ENCODE measurements around the gene HCFC2. TPM values are rescaled to one million over a fixed set of nuclear protein-coding genes. Genes with fewer than 3 reads are reported as not detected.

The HCFC2 gene
- total RNA-seq, 1 donor from 2014 or later, result 19.4 TPM

DNA sequence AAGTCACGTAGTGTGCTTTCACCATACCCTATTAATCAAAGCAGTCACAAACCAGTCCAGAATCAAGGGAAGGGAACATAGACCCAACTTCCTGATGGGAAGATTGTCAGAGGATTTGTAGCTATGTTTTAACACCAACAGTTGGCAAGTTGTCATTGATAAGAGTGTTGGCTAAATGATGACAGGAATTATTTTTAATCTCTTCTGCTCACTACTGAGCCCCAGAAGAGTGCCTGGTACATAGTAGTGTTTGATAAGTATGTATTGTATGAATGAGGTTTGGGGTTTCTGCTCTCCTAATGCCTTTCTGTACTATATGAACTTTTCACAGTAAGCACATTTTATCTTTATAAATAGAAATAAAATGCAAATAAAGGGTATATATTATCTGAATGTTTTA is 14.7 kb downstream of the HCFC2 start:
- TF ChIP-seq, protein P1, sequence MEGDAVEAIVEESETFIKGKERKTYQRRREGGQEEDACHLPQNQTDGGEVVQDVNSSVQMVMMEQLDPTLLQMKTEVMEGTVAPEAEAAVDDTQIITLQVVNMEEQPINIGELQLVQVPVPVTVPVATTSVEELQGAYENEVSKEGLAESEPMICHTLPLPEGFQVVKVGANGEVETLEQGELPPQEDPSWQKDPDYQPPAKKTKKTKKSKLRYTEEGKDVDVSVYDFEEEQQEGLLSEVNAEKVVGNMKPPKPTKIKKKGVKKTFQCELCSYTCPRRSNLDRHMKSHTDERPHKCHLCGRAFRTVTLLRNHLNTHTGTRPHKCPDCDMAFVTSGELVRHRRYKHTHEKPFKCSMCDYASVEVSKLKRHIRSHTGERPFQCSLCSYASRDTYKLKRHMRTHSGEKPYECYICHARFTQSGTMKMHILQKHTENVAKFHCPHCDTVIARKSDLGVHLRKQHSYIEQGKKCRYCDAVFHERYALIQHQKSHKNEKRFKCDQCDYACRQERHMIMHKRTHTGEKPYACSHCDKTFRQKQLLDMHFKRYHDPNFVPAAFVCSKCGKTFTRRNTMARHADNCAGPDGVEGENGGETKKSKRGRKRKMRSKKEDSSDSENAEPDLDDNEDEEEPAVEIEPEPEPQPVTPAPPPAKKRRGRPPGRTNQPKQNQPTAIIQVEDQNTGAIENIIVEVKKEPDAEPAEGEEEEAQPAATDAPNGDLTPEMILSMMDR (IDR thresholded peaks at IDR 0.05), result no peak
- intact Hi-C loops (cut with DNase I), result no loop called here
- ATAC-seq, result no peak
- DNase-seq, result no peak
- H3K27me3 ChIP-seq, result no peaks in the 10 kb centered on the region
- H3K4me3 ChIP-seq, result no peak overlapping the region
- H3K36me3 ChIP-seq, result peaks cover 44% of the 10 kb centered on the region
- H3K27ac ChIP-seq, result no peak overlapping the region
- no peaks in the 10 kb centered on the region for H3K4me1 ChIP-seq
- no peaks in the 10 kb centered on the region for H3K9me3 ChIP-seq

DNA sequence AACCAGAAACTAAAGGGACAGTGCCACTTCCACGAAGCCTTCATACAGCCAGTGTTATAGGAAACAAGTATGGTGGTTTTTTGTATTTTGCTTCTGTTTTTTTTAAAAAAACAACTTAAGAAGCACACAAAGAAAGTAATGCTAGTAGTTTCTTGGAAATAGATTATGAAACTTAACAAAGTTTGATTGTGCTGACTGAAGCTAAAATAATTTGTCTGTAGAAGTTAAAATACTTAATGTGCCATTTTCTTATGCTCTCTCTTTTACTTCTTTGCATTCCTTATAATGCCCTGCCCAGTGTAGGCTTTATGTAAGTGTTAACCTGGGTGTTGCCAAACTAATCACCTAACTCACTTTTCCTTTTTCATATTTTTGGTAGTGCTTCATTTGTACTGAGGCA is 16.4 kb downstream of the HCFC2 start:
- TF ChIP-seq, protein P1 (IDR thresholded peaks at IDR 0.05), result no peak
- H3K9me3 ChIP-seq, result no peaks in the 10 kb centered on the region
- no peaks in the 10 kb centered on the region for H3K27me3 ChIP-seq
- ATAC-seq, result no peak
- H3K4me1 ChIP-seq, result no peaks in the 10 kb centered on the region
- no peak overlapping the region for H3K4me3 ChIP-seq
- no peak overlapping the region for H3K27ac ChIP-seq
- DNase-seq, result no peak
- peaks cover 56% of the 10 kb centered on the region for H3K36me3 ChIP-seq
- intact Hi-C loops (cut with DNase I), result no loop called here

DNA sequence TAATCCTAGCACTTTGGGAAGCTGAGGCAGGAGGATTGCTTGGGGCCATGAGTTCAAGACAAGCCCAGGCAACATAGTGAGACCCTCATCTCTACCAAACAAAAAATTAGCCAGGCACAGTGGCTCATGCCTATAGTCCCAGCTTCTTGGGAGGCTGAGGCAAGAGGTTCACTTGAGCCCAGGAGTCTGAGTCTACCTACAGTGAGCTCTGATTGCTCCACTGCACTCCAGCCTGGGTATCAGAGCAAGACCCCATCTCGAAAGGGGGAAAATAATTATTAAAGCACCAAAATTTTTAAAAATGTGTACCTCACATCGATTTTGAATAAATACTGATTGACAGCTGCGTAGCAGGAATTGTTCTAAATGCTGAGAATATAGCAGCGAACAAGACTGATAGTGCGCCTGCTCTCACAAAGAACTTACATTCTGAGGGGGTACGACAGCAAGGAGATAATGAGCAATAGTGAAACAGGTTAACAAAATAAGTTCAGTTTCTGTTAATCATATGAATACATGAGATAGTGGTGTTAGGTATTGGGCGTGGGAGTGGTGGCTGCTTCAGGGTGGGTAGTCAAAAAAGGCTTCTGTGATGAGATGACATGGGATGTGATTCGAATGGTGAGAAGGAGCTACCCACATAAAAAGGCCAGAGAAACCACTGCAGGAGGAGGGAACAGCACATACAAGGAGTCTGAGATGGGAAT is 19.6 kb downstream of the HCFC2 start:
- H3K36me3 ChIP-seq, result peaks cover 77% of the 10 kb centered on the region
- no peaks in the 10 kb centered on the region for H3K4me1 ChIP-seq
- H3K9me3 ChIP-seq, result no peaks in the 10 kb centered on the region
- TF ChIP-seq, protein P1 (IDR thresholded peaks at IDR 0.05), result no peak
- H3K4me3 ChIP-seq, result no peak overlapping the region
- H3K27ac ChIP-seq, result no peak overlapping the region
- intact Hi-C loops (cut with DNase I), result no loop called here
- no peaks in the 10 kb centered on the region for H3K27me3 ChIP-seq
- DNase-seq (no peak), ATAC-seq (no peak)

DNA sequence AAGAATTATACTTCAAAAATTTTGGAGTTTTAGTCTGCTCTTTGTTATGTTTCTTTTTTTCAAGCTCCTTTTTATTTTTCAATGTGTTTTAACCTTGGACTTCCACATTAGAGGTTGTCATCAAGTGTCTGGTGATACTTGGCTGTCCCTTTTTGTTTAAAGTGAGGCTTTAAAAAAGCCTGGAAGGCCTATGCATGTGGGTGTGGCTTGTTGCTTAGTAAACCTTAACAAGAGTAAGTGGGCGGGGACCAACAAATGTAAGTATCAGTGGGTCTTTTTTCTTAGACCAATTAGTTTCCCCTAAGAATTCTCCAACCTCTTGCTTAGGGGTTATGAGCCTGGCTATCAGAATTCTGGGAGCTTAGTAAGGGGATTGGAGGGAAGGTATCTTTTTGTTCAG is 26.4 kb downstream of the HCFC2 start:
- Histone ChIP-seq H3K36me3 (peaks cover 90% of the 10 kb centered on the region), H3K27ac (no peak overlapping the region), H3K27me3 (no peaks in the 10 kb centered on the region), H3K4me1 (no peaks in the 10 kb centered on the region), H3K4me3 (no peak overlapping the region), H3K9me3 (no peaks in the 10 kb centered on the region)
- intact Hi-C loops (cut with DNase I), result no loop called here
- TF ChIP-seq, protein P1 (IDR thresholded peaks at IDR 0.05), result no peak
- ATAC-seq, result no peak
- no peak for DNase-seq

DNA sequence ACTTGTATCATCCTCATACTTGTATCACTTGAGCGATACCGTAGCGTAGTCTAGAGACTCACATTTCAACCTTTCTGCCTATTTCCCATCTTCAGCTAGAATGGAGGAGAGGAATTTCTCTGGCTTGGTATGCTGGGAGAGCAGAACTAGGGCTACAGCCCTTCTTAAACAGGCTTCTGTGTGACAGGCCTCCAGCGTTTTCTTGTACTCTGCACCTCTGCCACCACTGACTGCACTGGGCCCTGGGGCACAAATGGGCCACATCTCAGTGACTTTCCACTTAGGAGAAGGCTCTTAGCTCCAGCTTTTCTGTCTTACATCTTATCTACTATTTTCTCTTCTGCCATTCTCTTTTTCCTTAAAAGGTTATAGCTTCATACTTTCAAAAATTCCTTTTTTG is 26.8 kb downstream of the HCFC2 start:
- Histone ChIP-seq H3K4me1 (no peaks in the 10 kb centered on the region), H3K4me3 (no peak overlapping the region), H3K9me3 (no peaks in the 10 kb centered on the region), H3K36me3 (peaks cover 90% of the 10 kb centered on the region), H3K27me3 (no peaks in the 10 kb centered on the region), H3K27ac (no peak overlapping the region)
- DNase-seq (no peak), ATAC-seq (no peak)
- intact Hi-C loops (cut with DNase I), result no loop called here
- TF ChIP-seq, protein P1 (IDR thresholded peaks at IDR 0.05), result no peak

DNA sequence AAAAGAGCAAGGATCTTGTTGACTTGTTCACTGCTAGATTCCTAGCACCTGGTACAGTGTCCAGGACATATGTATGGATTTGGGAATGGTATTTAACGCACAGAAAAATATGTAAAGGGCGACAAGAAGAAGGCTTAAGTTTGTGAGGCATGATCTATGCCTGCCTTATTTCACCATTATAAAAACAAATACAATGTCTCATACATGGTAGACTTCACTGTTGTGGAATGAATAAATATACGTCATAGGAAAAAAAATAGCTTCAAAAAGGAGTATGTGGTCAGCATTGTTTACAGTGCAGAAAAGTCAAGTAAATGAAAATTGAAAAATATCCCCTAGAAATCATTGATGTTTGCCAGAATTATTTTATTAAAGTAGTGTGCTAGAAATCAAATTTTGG is 30.0 kb downstream of the HCFC2 start:
- no peak for DNase-seq
- H3K9me3 ChIP-seq, result no peaks in the 10 kb centered on the region
- peaks cover 89% of the 10 kb centered on the region for H3K36me3 ChIP-seq
- H3K4me1 ChIP-seq, result no peaks in the 10 kb centered on the region
- TF ChIP-seq, protein P1 (IDR thresholded peaks at IDR 0.05), result no peak
- no peak for ATAC-seq
- no peak overlapping the region for H3K27ac ChIP-seq
- intact Hi-C loops (cut with DNase I), result no loop called here
- H3K27me3 ChIP-seq, result no peaks in the 10 kb centered on the region
- H3K4me3 ChIP-seq, result no peak overlapping the region
